Measurements from ENCODE around the gene TMEM238L. TPM values are rescaled to one million over a fixed set of nuclear protein-coding genes. Genes with fewer than 3 reads are reported as not detected.
A peak's percentile ranks its signal among the peaks of the same experiment; 100 is the strongest.

TMEM238L gene
- total RNA-seq, 4 donors from 2014 or later: 0.42 to 4.8 (median 1.0) TPM

DNA sequence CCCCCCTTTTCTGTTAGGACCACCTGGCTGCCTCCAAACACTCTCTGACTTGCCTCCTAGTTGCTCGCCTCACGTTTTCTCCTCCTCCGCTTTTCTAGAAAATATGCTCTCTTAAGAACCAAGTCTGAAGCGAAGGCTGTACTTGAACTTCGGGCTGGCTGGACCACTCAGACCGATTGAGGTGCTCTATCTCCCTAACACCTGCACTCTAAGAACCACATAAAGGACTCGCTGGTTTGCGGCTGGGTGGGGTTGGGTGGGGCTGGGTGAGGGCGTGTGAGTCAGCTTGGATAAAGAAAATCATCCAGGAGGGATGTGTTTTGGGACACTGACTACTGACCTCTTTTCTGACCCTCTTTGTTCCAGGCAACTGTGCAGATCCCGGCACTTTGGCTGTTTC is 51.2 kb downstream of the TMEM238L start:
- H3K4me1 ChIP-seq: peaks cover 0 to 12% (median 2%) of the 10 kb centered on the region in 3 donors
- no peak overlapping the region for H3K4me3 ChIP-seq
- H3K9me3 ChIP-seq: no peaks in the 10 kb centered on the region
- TF ChIP-seq POLR2A (IDR thresholded peaks at IDR 0.05): no peak
- no peak for TF ChIP-seq CTCF (IDR thresholded peaks at IDR 0.05)
- no peaks in the 10 kb centered on the region for H3K36me3 ChIP-seq
- DNase-seq: no peak
- H3K27me3 ChIP-seq: no peaks in the 10 kb centered on the region
- intact Hi-C loops (cut with DNase I): no loop called here
- 68 to 72% methylated on average over 9 to 10 of the region's 10 CpGs for WGBS, 2 donors
- no peak overlapping the region for H3K27ac ChIP-seq

DNA sequence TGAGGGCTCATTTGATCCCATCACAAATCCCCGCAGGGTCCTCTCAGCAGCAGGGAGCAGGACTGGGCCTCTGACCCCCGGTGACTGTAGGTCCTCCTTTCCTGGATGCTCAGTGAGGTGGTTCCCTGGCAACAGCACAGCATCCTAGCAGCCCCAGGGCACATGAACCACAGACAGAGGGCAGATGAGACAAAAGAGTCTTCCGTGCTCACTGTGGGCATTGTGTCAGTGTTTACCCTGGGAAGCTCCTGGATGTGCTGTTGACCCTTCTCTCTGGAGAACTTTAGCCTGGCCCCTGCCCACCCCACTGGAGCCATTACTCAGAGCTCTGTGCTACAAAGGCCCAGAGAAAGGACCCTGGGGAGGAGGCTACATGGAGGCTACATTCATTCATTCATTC is 52.3 kb downstream of the TMEM238L start:
- DNase-seq: no peak
- Histone ChIP-seq H3K4me1 (peaks cover 0 to 12% (median 2%) of the 10 kb centered on the region in 3 donors), H3K36me3 (no peaks in the 10 kb centered on the region), H3K27me3 (no peaks in the 10 kb centered on the region), H3K27ac (no peak overlapping the region), H3K9me3 (no peaks in the 10 kb centered on the region), H3K4me3 (no peak overlapping the region)
- intact Hi-C loops (cut with DNase I): no loop called here
- WGBS, 2 donors: 71 to 100% methylated on average over 1 to 2 of the region's 3 CpGs
- TF ChIP-seq POLR2A (IDR thresholded peaks at IDR 0.05) (no peak), CTCF (IDR thresholded peaks at IDR 0.05) (no peak)

GRCh38 chr17:10750210-10750609 is 53.7 kb downstream of the TMEM238L start:
- intact Hi-C loops (cut with DNase I): no loop called here
- 91 to 100% methylated on average over 2 to 4 of the region's 4 CpGs for WGBS, 2 donors
- DNase-seq: no peak

GRCh38 chr17:10748531-10749181 is 55.2 kb downstream of the TMEM238L start:
- no peaks in the 10 kb centered on the region for H3K27me3 ChIP-seq
- TF ChIP-seq CTCF (IDR thresholded peaks at IDR 0.05) (no peak), POLR2A (IDR thresholded peaks at IDR 0.05) (no peak)
- no peak for DNase-seq
- H3K4me3 ChIP-seq: no peak overlapping the region
- H3K4me1 ChIP-seq: peaks cover 0 to 34% (median 7%) of the 10 kb centered on the region in 3 donors
- no peaks in the 10 kb centered on the region for H3K36me3 ChIP-seq
- WGBS, 2 donors: 51 to 58% methylated on average over 6 to 9 of the region's 9 CpGs
- intact Hi-C loops (cut with DNase I): no loop called here
- no peaks in the 10 kb centered on the region for H3K9me3 ChIP-seq
- no peak overlapping the region for H3K27ac ChIP-seq

More at GRCh38 chr17:10750210-10750609, 53.7 kb downstream of the TMEM238L start:
- TF ChIP-seq POLR2A (IDR thresholded peaks at IDR 0.05) (no peak), CTCF (IDR thresholded peaks at IDR 0.05) (no peak)
- no peaks in the 10 kb centered on the region for H3K36me3 ChIP-seq
- H3K4me3 ChIP-seq: no peak overlapping the region
- H3K4me1 ChIP-seq: peaks cover 0 to 19% (median 2%) of the 10 kb centered on the region in 3 donors
- no peak overlapping the region for H3K27ac ChIP-seq
- H3K27me3 ChIP-seq: no peaks in the 10 kb centered on the region
- no peaks in the 10 kb centered on the region for H3K9me3 ChIP-seq

DNA sequence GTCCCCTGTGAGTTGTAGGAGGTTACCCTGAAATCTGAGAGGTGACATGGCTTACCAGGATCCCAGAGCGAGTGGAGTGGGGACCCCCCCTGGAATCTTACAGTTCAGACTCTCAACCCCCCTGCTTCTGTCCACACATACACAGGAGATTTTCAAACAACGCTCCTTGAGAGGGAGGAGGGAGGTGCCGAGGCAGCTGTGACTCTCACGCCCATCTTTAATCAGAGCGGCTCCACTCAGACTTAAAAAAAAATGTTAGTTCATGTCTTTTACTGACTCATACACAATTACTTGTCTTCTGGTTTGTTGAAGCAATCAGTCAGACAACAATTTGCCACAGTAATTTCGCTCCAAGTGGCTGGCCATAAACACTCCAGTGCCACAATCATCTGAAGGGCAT is 58.7 kb downstream of the TMEM238L start:
- Histone ChIP-seq H3K27ac (peak overlapping the region in 3 of 4 donors; percentile 10 to 50 (median 36)), H3K9me3 (no peaks in the 10 kb centered on the region), H3K27me3 (no peaks in the 10 kb centered on the region), H3K36me3 (no peaks in the 10 kb centered on the region), H3K4me3 (no peak overlapping the region), H3K4me1 (peaks cover 0 to 37% (median 7%) of the 10 kb centered on the region in 3 donors)
- intact Hi-C loops (cut with DNase I): no loop called here
- WGBS, 2 donors: 35 to 48% methylated on average over 6 of the region's 6 CpGs
- TF ChIP-seq CTCF (IDR thresholded peaks at IDR 0.05) (no peak), POLR2A (IDR thresholded peaks at IDR 0.05) (no peak)
- no peak for DNase-seq

Small RNA genes lying within 50 kb of the gene (small RNA-seq; reads per million reads assigned to genes)
- 0 reads per million in 4 donors for gene AC015908.2
- 0 to 0.09 (median 0) reads per million in 4 donors for gene TMEM238L

Other genes starting within 250 kb of the TMEM238L start
- gene MYH3, start 146.8 kb downstream of the TMEM238L start, total RNA-seq: 1 to 10 TPM in 2 of 4 donors, under 1 TPM in 1, not detected in 1; 0.64 to 1.6 (median 1.5) TPM
- 10 to 100 TPM; 15.4 to 25.6 (median 20.3) TPM for gene SCO1, start 106.6 kb downstream of the TMEM238L start, total RNA-seq
- 10 to 100 TPM in 1 of 4 donors, 1 to 10 TPM in 3; 3.3 to 11.8 (median 4.4) TPM for gene ADPRM, start 106.5 kb downstream of the TMEM238L start, total RNA-seq
- gene TMEM220, start 74.1 kb downstream of the TMEM238L start, total RNA-seq: 1 to 10 TPM; 1.4 to 9.5 (median 6.3) TPM
- not detected for gene PIRT, start 34.0 kb upstream of the TMEM238L start, total RNA-seq

Data from esophagus squamous epithelium (tissue), 5 donors.